ENCODE results near the gene OXCT2.

- no peak for TF ChIP-seq POLR2A (IDR thresholded peaks at IDR 0.05)
- no peak for TF ChIP-seq POLR2AphosphoS5 (IDR thresholded peaks at IDR 0.05)
These were observed 15.0 kb downstream of the OXCT2 start for GRCh38 chr1:39755965-39756659.
